ENCODE results near the gene KYAT1. TPM values are rescaled to one million over a fixed set of nuclear protein-coding genes. Genes with fewer than 3 reads are reported as not detected.

The KYAT1 gene
- polyA plus RNA-seq, 1 donor = 6.2 TPM

- no peak for DNase-seq (ENCODE audit: low read depth)
Measured at GRCh38 chr9:128838338-128838737, 43.4 kb downstream of the KYAT1 start.

DNA sequence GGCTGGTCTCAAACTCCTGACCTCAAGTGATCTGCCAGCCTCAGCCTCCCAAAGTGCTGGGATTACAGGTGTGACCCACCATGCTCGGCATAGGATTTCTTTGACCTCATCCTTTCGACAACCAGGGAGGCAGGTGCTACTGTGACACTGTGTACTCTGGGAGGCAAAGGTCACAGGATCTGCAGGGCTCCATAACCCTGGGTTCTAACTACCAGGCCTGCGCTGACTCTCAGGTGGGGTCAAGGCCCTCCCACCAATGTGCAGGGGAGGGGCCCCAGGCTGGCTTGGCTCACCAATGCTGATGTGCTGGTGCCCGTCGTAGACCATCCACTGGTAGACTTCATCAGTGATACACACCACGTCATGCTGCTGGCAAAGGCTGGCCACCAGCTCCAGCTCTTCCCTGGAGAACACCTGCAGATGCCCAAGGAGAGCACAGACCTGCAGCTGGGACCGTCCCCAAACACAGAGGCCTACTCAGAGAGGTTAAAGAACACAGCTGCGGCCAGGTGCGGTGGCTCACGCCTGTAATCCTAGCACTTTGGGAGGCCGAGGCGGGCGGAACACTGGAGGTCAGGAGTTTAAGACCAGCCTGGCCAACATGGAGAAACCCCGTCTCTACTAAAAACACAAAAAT is 45.1 kb downstream of the KYAT1 start:
- no peak for DNase-seq (ENCODE audit: low read depth)

DNA sequence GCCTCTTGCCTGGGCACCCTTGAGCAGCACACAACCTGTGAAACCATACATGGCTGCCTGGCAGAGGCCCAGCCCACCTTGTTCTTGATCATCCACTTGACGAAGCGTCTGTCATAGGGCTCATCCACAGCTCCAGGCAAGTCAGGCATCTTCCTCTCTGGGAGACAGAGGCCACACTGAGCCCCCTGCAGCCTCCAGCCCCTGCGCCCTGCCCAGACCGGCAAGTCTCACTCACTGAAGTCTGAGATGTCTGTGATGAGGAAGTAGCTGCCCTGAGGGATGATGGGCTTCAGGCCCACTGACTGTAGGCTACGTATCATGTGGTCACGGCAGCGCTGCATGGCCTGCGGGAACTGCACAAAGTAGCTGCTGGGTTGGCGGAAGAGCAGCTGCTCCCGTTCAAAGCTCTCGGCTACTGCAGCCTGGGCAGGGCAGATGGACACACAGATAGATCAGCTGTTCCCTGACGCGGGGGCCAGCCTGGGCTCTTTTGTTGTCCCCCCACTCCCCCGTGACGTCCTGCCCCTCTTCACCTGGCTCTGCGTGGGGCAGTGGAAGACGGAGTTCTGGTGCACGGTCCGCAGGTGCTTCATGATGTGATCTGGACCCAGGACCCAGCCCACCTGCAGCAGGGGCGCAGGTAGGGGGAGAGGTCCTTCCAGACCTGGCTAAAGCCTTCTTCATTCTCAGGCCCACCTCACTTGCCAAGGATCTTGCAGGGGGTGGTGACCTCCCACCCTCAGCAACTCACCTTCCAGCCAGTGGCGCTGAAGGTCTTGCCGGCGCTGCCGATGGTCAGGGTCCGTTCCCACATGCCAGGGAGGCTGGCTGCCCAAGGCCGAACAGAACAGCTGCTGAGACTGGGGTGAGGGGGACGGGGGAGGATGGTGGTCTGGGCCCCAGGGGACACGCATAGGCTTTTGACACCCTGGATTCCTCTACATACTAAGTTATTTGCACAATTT is 46.2 kb downstream of the KYAT1 start:
- no peak for DNase-seq (ENCODE audit: low read depth)

GRCh38 chr9:128833696-128834095 is 48.1 kb downstream of the KYAT1 start:
- no peak for DNase-seq (ENCODE audit: low read depth)

DNA sequence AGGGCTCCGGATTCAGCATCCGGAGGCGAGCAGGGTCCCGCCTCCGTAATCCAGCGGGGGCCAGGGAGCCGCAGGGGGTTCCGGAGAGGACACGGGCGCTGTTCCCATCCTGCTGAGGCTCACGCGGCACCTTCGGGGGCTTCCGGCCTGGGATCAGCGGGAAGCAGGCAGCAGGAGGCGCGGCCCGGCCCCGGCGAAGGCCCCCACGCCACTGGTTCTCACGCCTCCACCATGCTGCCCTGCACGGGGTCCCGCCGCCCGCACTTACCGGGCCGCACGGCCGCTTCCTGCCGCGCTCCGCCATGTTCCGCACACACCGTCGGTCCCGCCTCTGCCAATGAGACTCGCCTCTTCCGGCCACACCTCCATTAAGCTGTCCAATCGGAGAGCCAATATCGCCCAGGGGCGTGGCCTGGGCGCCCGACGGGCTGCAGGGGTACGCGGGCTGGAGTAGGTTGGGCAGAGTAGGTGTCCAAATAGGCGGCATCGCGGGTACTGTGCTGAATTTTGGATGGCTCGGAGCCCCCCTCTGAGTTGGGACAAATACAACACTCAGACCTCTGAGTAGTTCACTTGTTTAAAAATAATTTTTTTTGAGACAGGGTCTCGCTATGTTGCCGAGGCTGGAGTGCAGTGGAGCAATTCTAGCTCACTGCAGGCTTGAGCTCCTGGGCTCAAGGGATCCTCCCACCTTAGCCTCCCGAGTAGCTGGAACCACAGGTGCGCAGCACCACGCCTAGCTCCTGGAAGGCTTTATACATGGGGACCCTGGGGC is 52.1 kb downstream of the KYAT1 start, which contains the start of gene SPOUT1:
SPOUT1 (minus strand) TSS at position 318 of the 775 bp plus-strand sequence; CDS start at position 304, 14 bp downstream.
- peak; percentile 82 for DNase-seq (ENCODE audit: low read depth)

DNA sequence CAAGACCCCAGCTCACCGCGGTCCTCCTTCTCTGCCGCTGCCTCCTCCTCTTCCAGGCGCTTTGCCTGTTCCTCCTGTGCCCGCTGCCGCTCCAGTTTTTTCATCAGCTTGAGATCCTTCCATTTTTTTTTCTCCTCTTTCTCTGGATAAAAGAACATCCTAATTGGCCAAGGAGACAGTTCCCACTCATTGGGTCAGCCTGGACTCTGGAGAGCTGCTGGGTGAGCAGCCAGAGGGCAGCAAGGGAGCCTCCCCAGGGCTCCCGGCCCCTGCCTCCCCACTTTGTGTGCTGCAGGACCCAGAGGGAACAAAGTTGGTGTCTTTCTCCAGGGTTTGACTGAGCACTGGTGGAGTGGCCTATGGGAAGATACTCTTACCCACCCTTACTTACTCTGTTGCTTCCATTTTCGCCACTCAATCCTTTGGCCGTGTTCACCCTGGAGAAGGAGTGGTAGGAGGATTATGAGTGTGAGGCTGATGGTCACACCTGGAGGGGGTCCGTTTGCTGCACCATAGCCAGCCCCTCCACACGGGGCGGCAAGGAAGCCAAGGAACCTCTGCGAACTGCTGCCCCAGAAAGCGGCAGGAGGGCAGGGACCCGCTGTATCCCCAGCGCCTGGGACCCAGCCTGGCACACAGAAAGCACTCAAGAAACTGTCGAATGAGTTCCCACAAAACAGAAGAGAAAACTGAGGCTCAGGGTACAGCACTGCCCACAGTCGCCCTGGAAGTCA is 52.9 kb downstream of the KYAT1 start:
- DNase-seq (ENCODE audit: low read depth) = no peak

DNA sequence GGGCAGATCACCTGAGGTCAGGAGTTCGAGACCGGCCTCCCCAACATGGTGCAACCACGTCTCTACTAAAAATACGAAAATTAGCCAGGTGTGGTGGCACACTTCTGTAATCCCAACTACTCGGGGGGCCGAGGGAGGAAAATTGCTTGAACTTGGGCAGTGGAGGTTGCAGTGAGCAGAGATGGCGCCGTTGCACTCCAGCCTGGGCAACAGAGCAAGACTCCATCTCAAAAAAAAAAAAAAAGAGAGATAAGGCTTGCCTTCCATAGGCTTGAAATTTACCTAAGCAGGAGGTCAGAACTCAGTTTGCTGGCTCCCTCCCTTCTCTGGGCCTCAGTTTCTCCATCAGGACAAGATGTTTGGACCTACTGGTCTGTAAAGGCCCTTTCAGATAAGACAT is 53.5 kb downstream of the KYAT1 start:
- no peak for DNase-seq (ENCODE audit: low read depth)

DNA sequence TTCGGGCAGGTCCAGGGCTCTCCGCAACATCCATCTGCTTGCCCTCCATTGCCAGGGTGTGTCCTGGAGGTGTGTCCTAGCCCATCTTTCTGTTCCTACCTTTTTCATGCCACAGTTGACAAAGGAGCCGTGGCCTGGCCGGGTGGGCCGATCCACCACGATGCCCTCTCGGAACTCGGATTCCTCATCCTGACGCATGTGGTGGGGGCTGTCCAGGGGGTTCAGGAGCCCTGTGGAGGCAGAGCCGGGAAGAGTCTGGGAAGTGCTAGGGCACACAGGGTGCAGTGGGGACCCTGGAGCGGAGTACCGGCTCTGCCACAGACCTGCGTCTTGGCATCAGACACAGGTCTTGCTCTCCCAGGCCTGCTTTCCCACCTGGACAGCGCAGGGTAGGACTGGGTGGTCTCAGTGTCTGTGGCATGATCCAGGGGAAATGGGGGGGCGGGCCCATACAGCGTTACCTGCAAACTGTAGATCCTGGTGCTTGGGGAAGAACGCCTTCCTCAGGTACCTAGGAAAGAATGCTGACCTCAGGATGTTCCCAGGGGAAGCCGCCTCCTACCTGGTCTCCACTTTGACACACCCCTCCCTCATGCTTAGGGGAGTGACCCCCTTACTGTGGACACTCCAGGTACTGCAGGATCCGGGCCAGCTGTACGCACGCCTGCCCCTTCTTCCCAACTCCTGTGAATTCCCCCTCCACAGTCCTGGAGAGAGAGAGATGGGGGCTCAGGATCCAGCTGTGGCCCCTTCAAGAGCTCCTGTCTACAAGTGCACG is 55.6 kb downstream of the KYAT1 start:
- no peak for DNase-seq (ENCODE audit: low read depth)

- no peak for DNase-seq (ENCODE audit: low read depth)
Measured at GRCh38 chr9:128824911-128825310, 56.8 kb downstream of the KYAT1 start.

DNA sequence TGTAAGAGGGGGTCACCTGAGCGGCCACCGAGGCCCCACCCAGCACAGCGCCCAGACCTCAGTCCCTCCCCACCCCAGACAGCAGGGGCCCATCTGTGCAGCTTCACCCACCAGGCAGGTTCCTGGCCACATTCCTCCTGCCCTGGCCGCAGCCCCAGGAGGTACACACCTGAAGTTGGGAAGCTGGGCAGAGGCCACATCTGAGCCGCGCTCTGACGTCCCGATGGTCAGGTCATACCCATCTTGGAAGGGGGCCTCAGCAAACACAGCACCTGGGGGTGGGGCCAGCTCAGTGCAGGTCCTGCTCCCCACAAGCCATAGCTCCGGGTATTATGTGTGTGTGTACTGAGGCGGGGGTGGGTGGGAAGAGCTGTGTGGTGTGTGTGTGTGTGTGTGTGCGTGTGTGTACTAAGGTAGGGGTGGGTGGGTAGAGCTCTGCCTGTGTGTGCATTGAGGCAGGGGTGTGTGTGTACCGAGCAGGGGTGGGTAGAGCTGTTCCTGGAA is 57.8 kb downstream of the KYAT1 start:
- no peak for DNase-seq (ENCODE audit: low read depth)

GRCh38 chr9:128823362-128823902 is 58.3 kb downstream of the KYAT1 start:
- no peak for DNase-seq (ENCODE audit: low read depth)

DNA sequence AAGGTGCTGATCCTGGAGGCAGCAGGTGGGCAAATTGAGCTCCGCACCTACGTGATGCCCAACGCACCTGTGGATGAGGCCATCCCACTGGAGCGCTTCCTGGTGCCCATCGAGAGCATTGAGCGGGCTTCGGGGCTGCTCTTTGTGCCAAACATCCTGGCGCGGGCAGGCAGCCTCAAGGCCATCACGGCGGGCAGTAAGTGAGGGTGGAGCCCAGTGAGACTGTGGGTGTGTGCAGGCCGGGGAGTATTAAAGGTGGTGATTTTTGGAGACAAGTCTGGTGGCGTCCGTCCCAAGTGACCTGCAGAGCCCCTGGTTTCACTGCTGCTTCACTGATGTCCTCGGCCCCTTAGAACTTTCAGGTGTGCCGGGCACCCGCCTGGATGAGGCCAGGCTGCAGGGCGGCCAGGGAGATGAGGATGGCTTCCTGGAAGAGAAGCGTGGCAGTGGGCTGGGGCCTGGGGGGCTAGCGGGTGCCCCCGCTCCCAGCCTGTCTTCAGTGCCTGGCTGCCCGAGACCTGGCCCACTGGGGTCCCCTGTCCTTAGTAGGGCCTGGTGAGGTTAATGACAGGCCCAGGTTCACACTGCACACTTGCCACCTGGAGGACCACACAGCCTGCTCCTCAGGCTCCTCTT is 59.2 kb downstream of the KYAT1 start:
- no peak for DNase-seq (ENCODE audit: low read depth)

GRCh38 chr9:128821584-128822406 is 60.0 kb downstream of the KYAT1 start:
- no peak for DNase-seq (ENCODE audit: low read depth)

DNA sequence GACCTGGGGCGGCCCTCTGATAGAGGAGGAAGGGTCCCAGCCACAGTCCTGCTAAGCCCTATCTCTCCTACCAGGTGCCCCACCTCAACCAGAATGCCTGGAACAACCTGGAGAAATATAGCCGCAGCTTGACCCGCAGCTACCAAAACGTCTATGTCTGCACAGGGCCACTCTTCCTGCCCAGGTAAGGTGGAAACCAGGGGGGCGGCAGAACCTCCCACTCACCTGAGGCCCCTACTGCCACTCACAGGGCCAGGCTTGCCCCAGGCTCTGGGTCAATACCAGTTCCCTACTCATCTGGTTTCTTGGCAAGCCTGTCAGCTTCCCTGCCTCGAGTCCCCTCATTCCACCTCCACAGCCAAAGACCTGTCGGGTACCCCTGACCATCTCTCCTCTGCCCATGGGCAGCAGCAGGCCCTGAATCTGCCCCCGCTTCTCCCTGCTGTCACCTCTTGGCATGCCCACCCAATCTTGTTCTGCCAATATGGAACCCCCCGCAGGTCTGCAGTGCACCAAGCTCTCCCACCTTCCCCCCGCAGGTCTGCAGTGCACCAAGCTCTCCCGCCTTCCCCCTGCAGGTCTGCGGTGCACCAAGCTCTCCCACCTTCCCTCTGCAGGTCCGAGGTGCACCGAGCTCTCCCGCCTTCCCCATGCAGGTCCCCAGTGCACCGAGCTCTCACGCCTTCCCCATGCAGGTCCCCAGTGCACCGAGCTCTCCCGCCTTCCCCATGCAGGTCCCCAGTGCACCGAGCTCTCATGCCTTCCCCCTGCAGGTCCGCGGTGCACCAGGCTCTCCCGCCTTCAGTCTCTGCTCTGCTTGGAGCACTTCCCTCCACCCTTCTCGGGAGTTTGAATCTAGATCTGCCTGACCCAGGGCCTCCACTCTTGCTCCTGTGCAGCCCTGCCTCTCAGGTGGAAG is 60.8 kb downstream of the KYAT1 start:
- no peak for DNase-seq (ENCODE audit: low read depth)

DNA sequence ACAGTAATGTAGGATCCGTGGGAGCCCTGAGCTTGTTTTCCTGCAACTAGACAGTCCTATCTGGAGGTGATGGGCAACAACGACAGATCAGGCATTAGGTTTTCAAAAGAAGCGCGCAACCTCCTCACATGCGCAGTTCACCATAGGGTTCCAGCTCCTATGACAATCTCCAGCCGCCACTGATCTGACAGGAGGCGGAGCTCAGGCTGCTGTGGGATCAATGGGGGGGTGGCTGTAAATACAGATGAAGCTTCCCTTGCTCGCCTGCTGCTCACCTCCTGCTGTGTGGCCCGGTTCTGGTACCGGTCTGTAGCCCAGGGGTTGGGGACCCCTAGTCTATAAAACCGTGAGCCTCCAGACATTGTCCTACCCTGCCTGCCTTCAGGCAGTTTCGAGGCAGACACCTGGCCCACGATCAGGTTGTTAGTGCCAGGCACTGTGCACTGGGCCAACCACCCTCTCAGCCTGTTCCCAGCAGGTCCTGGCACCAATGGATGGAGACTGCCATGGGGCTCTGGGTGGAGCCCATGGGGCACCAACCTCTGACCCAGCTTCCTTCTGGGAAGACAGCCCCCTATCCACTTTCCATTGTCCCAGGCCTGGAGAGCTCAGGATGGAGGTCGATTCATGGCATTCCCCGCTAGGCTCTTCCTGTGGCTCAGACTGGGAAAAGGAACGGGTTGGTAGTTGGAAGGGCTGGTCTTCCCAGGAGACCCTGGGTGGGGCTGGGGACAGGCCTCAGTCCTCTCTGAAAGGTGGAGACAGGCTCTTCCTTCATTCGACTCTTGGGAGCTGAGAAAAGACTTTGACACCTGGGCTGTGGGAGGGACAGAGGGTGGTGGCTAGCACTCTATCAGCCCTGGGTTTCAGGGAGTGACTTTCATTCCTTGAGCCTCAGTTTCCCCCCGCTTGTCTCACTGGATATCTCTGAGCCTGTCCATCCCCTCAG is 61.8 kb downstream of the KYAT1 start:
- DNase-seq (ENCODE audit: low read depth) = no peak

Data from forelimb muscle (tissue), 1 donor.